ENCODE measurements around the gene ODAD3.
"Not testable (repeated sequence)": the region's sequence is repeated elsewhere in the genome, so short reads cannot be mapped to it uniquely, and the experiment has no call there.

The ODAD3 gene

DNA sequence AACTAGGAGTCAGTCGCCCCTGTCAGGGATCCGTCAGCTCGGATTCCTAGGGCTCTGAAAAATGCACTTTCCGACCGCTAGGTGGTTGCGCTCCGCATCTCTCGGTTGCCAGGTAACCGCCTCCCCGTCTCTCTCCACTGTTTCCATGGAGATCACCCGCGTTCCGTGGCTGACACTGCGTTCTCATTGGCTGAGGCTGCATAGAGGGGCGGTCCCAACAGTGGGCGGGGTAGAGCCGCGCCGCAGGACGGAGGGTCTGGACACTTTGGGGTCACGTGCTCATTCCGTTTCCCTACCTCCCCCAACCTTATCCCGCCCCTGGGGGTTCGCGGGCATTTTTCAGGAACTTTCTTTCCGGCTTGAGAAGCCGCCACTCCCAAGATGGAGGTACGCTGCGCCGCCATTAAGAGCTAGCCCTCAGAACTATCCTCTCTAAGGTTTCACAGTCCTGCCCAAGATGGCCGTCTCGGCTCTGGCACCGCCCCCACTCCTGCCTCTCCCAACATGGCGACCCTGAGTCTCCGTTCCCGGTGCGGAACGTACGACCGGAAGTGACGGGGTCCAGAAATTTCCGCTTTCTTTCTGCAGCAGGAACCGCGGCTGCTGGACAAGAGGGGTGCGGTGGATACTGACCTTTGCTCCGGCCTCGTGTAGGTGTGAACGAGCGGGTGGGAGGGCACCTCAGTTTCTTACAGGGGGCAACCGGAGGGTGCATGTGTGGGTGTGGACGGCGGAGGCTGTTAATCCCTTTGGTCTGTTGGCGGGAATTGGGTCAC is at the start of gene ODAD3, which contains the start of gene PRKCSH:
Gene ODAD3 (minus strand): TSS at position 65 of the 776 bp plus-strand sequence. CDS start 105 bp downstream, outside the sequence.
Gene PRKCSH (plus strand): TSS at position 579 of the 776 bp plus-strand sequence. CDS start 483 bp downstream, outside the sequence.
- peak; percentile 97 for DNase-seq

DNA sequence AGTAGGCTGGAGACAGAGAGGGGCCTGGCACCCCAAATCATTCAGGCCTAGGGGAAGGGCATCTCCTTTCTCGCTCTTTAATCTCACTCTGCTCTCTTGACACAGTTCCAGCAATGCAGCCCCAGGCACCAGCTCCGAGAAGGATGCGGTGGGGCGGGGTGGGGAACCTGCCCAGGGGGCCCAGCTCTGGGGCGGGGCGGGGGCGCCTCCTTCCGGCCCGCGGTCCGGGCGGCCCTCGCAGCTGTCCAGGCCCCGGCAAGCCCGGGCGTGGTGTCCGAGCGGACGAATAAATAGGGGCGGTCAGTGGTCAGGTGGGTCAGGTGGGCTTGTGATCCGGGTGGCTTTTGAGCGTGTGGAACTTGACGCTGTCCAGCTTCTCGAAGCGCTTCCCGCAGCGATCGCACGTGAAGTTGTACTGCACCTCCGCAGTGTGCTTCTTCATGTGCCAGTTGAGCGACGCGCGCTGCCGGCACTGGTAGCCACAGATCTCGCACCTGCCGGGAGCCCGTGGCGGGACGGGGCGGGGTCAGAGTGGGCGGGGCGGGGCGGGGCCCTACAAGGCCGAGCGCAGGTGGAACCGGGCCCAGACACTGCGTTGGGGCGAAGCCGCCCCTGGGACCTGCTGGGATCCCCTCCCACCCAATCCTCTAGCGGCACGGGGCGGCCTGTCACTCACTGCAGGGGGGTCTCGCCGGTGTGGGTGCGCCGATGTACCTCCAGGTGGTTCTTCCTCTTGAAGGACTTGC is 48.6 kb upstream of the ODAD3 start:
- DNase-seq = no peak

DNA sequence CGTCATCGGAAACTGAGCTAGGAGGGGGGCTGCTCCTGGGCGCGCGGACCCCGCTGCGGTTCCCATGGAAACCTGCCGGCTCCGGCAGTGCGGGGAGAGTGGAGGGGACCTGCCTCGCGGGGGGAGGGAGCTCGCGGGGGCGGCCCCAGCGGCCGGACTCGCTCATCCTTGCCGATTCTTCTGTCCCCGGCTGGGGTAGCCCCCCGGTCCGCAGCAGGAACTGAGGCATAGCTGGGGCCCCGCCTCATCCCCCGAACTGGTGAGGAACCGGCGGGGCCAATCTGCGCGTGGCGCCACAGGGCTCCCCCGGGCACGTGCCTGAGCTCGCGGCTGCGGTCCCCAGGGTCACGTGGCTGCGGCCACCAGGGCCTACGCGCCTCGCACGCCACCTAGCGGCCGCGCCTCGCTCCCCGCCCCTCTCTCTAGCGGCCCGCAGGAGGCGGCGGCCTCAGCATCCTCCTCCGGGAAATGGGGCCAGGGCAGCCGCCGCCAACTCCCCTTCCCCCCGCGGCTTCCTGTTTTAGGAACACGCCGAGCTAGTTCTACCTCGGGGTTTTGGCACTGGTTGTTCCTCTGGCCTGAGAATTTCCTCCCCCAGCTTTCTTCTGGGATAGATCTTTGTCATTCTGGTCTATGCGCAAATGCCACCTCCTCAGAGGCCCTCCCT is 47.6 kb upstream of the ODAD3 start:
- peak; percentile 31 for DNase-seq

DNA sequence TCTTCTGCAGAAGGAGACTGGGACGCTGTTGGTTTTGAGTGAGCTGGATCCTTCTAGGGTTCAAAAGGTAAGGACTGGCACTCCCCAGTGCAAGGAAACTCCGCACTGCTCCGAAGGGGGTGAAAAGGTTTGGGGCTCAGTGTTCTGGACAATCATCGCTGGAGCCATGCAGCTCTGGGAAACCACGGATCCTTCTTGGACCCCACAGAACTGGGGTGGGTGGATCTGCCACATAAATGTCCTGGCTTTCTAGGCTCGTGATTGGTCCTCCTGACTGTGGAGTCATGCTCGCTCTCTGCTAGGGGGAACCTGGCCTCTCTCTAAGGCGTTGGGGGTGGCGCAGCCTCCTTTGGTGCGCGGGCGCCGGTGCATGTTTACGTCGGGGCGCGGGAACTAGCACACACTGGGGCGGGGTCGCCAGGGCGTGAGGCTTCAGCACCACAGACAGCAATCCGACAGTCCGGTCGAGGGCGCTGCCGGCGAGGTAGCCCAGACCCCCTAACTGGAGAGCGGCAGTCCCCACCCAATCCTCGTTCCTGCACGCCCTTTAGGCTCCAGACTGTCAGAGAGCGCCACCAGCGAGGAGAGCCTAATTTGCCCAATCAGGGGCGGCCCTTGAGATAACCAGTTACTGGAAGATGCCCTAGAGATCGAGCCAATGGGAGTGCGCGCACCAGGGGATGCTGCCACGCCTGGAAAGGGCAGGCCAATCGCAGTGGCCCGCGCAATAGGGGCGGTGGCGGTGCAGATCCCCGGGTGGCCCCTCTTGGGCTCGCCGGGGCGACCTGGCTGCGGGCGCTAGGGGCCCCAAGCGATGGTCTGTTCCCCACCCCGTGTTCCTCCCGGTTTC is 46.8 kb upstream of the ODAD3 start:
- peak; percentile 64 for DNase-seq

DNA sequence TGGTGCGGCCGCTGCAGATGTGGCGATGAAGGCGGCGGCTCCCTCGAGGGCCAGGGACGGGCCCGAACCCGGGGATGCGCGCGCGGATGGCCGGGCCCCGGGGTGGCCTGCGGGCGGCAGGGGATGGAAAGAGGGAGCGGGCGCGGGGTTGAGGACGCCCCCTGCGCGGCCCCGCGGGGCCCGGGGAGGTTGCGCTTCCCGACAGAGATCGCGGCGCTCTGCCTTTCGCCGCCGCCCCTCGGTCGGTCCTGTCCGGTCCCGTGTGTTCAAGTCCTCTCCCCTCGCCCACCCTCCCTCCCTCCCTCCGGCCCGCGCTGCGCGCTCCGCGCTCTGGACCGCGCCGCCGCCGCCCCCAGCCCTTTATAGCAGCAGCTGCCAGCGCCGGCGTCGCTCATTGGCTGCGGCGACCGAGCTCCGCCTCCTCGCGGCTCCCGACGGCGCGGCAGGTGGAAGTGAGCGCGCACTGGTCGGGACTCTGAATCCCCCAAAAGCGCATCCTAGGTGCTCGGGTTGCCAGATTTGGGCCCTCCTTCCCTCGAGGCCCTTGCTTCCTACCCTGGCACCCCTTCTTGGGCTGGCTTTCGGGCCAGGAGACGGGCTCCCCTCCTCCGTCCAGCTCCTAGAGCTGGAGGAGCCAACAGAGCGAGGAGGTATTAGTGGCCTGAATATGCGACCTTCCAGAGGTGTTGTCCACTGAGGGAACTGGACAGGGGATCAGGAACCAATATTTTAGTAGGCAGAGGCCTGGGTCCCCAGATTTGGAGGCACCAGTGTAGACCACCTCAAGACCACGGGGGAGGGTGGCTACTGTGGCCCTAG is 46.0 kb upstream of the ODAD3 start, which contains the start of gene ELAVL3:
Gene ELAVL3 (minus strand): TSS at position 332 of the 819 bp plus-strand sequence. CDS start 438 bp downstream, outside the sequence.
- peak; percentile 23 for DNase-seq

DNA sequence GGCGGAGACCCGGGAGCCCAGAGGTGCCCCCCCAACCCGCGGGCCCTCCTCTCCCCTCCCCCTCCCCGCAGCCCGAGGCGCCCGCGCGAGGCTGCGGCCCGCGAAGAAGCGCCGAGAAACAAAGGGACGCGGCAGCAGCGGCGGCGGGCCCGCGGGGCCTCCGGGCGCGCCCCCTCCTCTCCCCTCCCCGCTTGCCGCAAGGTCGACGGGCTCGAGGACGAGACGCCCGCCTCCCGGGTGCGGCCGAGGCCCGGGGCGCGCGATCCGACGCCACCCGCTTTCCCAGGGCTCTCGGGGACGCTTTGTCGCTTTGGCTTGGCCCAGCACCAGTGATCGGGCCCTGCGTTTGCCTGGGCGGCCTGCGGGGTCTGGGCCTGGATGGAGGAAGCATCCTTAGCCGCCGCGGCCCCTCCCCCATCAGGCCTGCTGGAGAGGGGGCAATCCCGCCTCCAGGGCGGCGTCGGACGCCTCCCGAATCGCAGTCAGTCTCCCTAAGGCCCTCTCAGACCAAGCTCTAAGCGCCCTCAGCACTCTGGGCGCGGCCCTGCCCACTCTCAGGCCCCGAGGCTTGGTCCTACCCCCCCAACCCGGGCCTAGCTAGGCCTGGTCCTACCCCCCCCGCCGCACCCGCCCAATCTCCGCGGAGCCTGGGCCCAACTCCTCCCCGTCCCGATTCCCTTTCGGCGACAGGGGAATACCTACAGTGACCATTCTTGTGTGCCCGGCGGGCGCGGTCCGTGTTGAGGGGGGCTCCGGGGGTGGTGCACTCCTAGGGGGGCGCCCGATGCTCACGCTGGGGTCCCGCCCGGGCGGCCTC is 45.2 kb upstream of the ODAD3 start:
- DNase-seq = no peak

DNA sequence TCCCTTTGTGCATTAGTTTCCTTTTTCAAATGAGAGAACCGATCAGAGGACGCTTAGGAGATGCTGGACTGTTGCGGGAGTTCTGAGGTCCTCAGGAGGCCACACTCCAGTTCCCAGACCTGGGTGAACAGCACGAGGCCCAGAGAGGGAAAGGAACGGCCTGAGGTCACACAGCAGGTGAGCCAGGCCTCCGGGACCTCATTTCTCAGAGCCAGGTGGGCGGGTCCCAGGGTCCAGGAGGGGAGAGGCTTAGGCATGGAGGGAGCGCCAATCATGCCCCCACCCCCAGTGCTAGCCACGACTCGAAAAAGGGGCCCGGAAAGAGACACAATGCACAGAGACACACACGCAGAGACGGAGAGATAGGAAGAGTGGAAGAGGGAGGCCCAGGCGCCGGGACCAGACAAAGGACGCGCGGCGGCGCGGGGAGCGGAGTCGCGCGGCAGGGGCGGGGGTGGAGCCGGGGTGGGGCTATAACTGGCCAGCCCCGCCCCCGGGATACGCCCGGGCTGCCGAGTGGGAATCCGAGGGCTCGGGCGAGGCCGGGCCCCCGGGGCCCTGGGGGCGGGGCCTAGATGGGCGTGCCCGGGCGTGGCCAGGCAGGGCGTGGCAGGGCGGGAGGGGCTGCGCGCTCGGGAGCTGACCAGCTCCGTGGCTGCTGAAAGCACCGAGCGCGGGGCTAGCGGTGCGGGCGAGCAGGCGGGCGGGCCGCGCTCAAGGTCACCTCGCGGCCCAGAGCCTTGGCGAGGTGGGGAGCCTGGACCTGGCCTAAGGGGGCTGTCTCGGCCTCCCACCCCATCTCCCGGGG is 44.4 kb upstream of the ODAD3 start:
- no peak for DNase-seq

DNA sequence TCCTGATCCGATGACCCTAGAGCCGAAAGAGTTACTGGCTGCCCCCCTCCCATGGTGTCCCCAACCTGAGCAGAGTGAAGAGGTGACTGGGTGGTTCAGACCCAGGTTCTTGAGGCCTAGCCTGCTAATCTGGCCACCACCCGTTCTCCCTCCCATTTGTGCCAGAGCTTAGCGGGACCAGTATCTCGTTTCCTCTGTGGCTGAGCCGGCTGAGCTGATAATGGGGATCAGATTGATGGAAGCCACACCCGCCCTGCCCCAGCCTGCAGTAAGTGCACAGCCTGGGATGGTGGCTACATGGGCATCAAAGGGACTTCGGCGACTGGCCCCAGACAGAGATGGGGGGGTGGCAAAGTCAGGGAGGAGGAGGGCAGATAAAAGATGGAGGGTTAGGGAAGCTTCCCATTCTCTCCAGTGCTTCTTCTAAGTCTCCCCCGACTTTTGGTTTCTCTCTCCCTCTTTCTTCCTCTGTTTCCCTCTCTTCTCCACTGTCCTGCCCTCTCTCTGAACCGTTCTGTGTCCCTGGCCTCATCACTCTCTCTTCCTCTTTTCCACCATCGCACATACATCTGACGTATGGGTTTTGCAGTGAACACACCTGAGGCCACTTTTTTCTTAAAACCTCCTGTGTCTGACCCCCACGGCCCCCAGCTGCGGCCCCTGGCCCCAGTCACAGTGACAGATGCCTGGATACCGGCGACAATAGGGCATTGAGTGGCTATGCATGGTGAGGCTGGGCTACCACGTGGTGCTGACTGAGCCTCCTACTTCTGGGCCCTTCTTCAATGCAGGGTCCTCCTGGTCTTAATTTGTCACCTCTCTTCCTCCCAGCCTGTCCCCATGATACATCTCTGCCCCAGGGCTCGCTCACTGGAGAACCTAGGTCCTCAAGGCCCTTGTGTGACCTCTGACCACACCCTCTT is 43.5 kb upstream of the ODAD3 start:
- DNase-seq = no peak

DNA sequence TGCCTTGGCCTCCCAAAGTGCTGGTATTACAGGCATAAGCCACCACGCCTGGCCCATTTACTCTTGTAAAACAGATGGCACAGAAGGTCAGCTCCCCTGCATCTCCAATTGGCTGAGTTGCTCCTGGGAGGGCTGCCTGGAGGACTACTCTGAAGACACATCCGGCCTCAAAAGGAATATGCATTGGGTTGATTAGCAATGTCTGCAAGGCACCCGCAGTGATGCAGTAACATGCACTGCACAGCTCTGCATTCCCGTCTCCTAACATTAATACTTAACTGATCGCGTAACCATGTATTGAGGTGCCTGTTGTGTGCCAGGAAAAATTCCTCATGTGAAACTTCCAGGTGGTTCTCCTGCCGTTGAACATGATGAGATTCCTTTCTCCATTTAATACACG is 40.9 kb upstream of the ODAD3 start:
- no peak for DNase-seq

DNA sequence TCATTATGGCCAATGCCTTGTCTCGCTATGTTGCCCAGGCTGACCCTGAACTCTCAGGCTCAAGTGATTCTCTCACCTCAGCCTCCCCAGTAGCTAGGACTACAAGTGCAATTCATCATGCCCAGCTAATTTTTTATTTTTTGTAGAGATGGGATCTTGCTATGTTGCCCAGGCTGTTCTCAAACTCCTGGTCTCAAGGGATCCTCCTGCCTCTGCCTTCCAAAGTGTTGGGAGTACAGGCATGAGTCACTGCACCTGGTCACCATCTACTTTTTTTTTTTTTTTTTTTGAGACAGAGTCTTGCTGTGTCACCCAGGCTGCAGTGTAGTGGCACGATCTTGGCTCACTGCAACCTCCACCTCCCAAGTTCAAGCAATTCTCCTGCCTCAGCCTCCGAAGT is 40.4 kb upstream of the ODAD3 start:
- not testable (repeated sequence) for DNase-seq

DNA sequence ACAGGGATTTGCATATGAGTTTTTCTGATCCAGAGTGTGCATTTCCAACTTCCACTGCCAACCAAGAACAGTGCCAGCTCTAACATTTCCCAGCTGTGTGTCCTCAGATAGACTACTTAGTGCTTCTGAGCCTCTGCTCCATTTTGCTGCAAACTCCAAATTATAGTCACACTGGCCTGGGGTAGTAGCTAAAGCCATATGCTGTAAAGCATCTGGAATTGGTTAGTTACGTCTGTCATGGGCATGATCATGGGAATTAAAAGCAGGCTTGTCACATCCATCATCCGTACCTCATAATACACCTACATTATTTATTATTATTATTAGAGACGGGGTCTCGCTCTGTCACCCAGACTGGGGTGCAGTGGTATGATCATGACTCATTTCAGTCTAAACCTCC is 38.8 kb upstream of the ODAD3 start:
- DNase-seq = no peak

DNA sequence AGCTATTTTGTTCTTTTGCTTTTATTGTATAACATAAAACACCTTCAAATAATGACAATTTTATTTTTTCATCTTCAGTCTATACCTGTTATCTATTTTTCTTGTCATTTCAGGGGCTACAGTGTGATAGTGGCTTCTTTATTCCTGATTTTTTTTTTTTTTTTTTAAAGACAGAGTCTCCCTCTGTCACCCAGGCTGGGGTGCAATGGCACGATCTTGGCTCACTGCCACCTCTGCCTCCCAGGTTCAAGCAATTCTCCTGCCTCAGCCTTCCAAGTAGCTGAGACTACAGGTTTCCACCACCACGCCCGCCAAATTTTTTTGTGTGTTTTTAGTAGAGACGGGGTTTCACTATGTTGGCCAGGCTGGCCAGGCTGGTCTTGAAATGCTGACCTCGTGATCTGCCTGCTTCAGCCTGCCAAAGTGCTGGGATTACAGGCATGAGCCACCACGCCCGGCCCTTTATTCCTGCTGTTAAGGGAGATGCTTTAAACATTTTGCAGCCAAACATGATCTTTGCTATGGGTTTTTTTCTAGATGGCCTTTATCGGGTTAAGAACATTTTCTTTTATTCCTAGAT is 33.4 kb upstream of the ODAD3 start:
- DNase-seq = not testable (repeated sequence)

DNA sequence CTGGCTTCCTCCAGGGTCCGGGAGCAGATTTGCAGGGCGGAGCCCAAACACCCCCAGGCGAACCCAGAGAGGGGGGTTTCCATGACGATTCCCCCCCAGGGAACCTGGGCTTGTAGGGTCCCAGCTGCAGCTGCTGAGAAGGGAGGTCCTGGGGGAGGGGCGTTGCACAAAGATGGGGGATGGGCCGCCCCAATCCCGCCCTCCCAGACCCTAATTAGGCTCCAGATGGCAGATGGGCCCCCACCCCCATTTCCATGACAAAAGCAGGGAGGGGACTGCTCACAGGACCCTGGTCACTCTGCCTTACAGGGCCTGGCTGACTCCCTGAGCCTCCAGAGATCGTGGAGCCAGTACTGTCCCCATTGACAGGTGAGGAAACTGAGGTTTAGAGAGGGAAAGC is 30.7 kb upstream of the ODAD3 start:
- DNase-seq = no peak

DNA sequence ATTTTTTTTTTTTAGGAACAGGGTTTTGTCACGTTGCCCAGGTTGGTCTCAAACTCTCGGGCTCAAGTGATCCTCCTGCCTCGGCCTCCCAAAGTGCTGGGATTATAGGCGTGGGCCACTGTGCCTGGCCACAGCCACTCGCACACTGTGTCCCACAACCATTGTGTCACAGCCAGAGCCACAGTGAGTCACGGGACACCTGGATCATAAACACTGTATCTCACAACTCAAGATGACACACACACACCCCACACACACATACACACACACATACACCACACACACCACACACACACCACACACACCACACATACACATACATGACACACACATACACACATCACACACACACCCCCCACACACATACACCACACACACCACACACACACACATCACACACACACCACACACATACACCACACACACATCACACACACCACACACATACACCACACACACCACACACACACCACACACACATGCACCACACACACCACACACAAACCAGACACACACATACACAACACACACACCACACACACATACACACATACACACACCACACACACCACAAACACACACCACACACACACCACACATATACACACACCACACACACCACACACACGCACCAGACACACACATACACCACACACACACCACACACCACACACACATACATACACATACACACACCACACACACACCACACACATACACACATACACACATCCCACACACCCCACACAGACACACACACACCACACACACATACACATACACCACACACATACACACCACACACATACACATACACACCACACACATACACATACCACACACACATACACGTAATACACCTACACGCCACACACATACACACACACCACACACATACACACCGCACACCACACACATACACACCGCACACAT is 29.7 kb upstream of the ODAD3 start:
- DNase-seq = no peak

DNA sequence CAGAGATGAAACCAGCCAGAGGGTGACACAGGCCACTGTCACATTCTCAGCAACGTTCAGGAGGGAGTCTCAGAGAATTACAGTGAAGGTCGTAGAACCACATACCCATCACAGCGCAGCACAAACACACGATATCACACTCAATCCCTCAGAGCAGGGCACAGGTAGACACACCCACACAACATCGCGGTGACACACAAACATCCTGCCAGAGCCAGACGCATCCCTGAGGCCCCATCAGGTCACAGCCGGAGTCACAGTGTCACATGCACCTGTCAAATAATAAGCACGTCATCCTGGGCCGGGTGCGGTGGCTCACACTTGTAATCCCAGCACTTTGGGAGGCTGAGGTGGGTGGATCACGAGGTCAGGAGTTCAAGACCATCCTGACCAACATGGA is 28.5 kb upstream of the ODAD3 start:
- no peak for DNase-seq

DNA sequence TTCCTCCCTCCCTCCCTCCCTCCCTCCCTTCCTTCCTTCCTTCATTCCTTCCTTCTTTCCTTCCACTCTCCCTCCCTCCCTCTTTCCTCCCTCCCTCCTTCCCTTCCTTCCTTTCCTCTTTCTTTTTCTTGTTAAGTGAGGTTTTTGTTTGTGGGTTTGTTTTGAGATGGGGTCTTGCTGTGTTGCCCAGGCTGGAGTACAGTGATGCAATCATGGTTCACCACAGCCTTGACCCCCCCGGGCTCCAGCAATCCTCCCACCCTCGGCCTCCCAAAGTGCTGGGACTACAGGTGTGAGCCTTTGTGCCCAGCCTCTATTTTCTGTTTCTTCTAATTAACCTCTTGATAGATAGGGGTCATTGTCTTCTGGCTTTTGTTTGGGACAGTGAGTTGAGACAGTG is 26.5 kb upstream of the ODAD3 start:
- no peak for DNase-seq

DNA sequence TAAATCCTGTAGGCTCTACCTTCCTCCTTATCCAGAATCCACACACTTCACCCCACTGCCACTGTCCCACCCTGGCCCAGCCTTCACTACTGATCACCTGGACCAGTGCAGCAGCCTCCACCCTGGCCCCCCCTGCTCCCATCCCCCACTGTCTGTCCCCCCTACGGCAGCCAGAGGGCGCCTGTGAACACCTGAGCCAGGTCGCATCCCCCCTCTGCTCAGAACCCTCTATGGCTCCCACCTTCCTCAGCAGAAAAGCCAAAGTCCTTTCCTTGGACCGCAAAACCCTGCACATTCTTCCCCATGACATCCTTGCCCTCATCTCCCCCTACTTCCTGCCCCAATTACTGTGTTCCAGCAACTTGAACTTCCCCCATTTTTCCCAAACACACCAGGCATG is 25.3 kb upstream of the ODAD3 start:
- DNase-seq = no peak

Data from NCI-H2107 (cell line).